ENCODE measurements around the gene BANF2. TPM values are rescaled to one million over a fixed set of nuclear protein-coding genes. Genes with fewer than 3 reads are reported as not detected.
"Not testable (repeated sequence)": the region's sequence is repeated elsewhere in the genome, so short reads cannot be mapped to it uniquely, and the experiment has no call there.

Gene BANF2
- total and polyA plus RNA-seq, 2 of the 8 experiments (the other 6 are each of a cell fraction or from before 2014, with no cell fraction given) = not detected

- H2AFZ ChIP-seq (ENCODE audit: low read length); H2AK5ac ChIP-seq (ENCODE audit: low read depth, low read length); H4K91ac ChIP-seq (replicated peaks; ENCODE audit: insufficient read length, low read length); H2BK12ac ChIP-seq (ENCODE audit: low read depth, low read length); H3K4me1 ChIP-seq (replicated peaks in 1 of 4; ENCODE audit: control insufficient read depth in 3 of 4, insufficient read depth in 4 of 4, low read length in 3 of 4); H4K8ac ChIP-seq (ENCODE audit: extremely low read depth, insufficient read depth, low read length); H2BK5ac ChIP-seq (ENCODE audit: low read depth, low read length); H3K56ac ChIP-seq (replicated peaks; ENCODE audit: insufficient read length, low read depth, low read length); H3K9ac ChIP-seq (replicated peaks in 1 of 4; ENCODE audit: extremely low read depth in 1 of 4, low read depth in 3 of 4, low read length in 3 of 4); H3K23ac ChIP-seq (ENCODE audit: insufficient read length); CTCF ChIA-PET (ENCODE audit: partially characterized antibody); H4K5ac ChIP-seq (ENCODE audit: insufficient read length, low read depth, low read length); H3K79me2 ChIP-seq (ENCODE audit: control insufficient read depth in 1 of 2, insufficient read depth in 2 of 2, low read length in 2 of 2); H2BK120ac ChIP-seq (replicated peaks; ENCODE audit: low read depth, low read length); H3K4ac ChIP-seq (replicated peaks; ENCODE audit: insufficient read length, low read depth, low read length); H3K79me1 ChIP-seq (ENCODE audit: low read depth, low read length); H3K23me2 ChIP-seq (ENCODE audit: low read depth, low read length); H2BK20ac ChIP-seq (ENCODE audit: low read length); DNase-seq (ENCODE audit: low read depth in 1 of 2, low spot score in 2 of 2); H4K20me1 ChIP-seq (replicated peaks in 1 of 2; ENCODE audit: control insufficient read depth in 1 of 2, insufficient read depth in 2 of 2, low read length in 2 of 2); H3K27ac ChIP-seq (ENCODE audit: low read depth, low read length); H2BK15ac ChIP-seq (ENCODE audit: low read length); H3K27me3 ChIP-seq (replicated peaks in 1 of 4; ENCODE audit: control insufficient read depth in 3 of 4, extremely low read depth in 1 of 4, insufficient read depth in 3 of 4, low read length in 3 of 4); H3K4me3 ChIP-seq (ENCODE audit: extremely low read depth in 1 of 4, insufficient read depth in 2 of 4, low read depth in 3 of 4, low read length in 4 of 4); H3K36me3 ChIP-seq (ENCODE audit: control insufficient read depth in 2 of 4, insufficient read depth in 4 of 4, low read length in 3 of 4); H3K4me2 ChIP-seq (ENCODE audit: insufficient read depth in 1 of 2, low read depth in 2 of 2, low read length in 2 of 2); H3K18ac ChIP-seq (ENCODE audit: extremely low read depth, low read length); H3K14ac ChIP-seq (ENCODE audit: insufficient read length); FAIRE-seq; POLR2A ChIA-PET (ENCODE audit: partially characterized antibody): not testable (repeated sequence)
- WGBS, 2 experiments (ENCODE audit: extremely low coverage in 1 of 2, insufficient coverage in 1 of 2, insufficient read length in 1 of 2, insufficient replicate concordance in 2 of 2, low coverage in 1 of 2, low lambda C conversion rate in 2 of 2, missing lambda C conversion rate in 1 of 2) = 84% methylated on average over 11 of the region's 32 CpGs; no CpG with 5 or more reads in 1 of the 2 experiments
- H3K9me3 ChIP-seq (ENCODE audit: insufficient read depth in 2 of 2, low read depth in 1 of 2, low read length in 1 of 2) = peaks cover 5 to 11% of the 10 kb centered on the region in 2 experiments; a peak in 2 of 4 replicates
Measured at GRCh38 chr20:17779011-17779410, 79.2 kb downstream of the BANF2 start.
